ENCODE results near the gene PPM1L.

Gene PPM1L

GRCh38 chr3:160986069-160986468, 230.0 kb downstream of the PPM1L start:
- TF ChIP-seq CTCF (conservative IDR thresholded peaks at IDR 0.05; ENCODE audit: low read length), result no peak
- H3K4me3 ChIP-seq (ENCODE audit: low read length), result no peak overlapping the region
- no peak for DNase-seq (ENCODE audit: low read depth)

GRCh38 chr3:160987982-160988964, 232.2 kb downstream of the PPM1L start:
- no peak overlapping the region for H3K4me3 ChIP-seq (ENCODE audit: low read length)
- TF ChIP-seq CTCF (conservative IDR thresholded peaks at IDR 0.05; ENCODE audit: low read length), result no peak
- DNase-seq (ENCODE audit: low read depth), result no peak

GRCh38 chr3:160990446-160990845, 234.4 kb downstream of the PPM1L start:
- no peak for DNase-seq (ENCODE audit: low read depth)
- TF ChIP-seq CTCF (conservative IDR thresholded peaks at IDR 0.05; ENCODE audit: low read length), result no peak
- H3K4me3 ChIP-seq (ENCODE audit: low read length), result no peak overlapping the region

- no peak overlapping the region for H3K4me3 ChIP-seq (ENCODE audit: low read length)
- DNase-seq (ENCODE audit: low read depth), result no peak
- no peak for TF ChIP-seq CTCF (conservative IDR thresholded peaks at IDR 0.05; ENCODE audit: low read length)
Observed at GRCh38 chr3:160992712-160993111, 236.7 kb downstream of the PPM1L start.

GRCh38 chr3:160996811-160997210, 240.8 kb downstream of the PPM1L start:
- H3K4me3 ChIP-seq (ENCODE audit: low read length), result no peak overlapping the region
- TF ChIP-seq CTCF (conservative IDR thresholded peaks at IDR 0.05; ENCODE audit: low read length), result no peak
- DNase-seq (ENCODE audit: low read depth), result no peak

- no peak for DNase-seq (ENCODE audit: low read depth)
- no peak overlapping the region for H3K4me3 ChIP-seq (ENCODE audit: low read length)
- TF ChIP-seq CTCF (conservative IDR thresholded peaks at IDR 0.05; ENCODE audit: low read length), result no peak
Observed at GRCh38 chr3:160998581-160998980, 242.6 kb downstream of the PPM1L start.

- no peak for TF ChIP-seq CTCF (conservative IDR thresholded peaks at IDR 0.05; ENCODE audit: low read length)
- H3K4me3 ChIP-seq (ENCODE audit: low read length), result no peak overlapping the region
- no peak for DNase-seq (ENCODE audit: low read depth)
Observed at GRCh38 chr3:160999274-160999673, 243.2 kb downstream of the PPM1L start.

Measured in AG10803 (cell line).